NCI-H187 (cell line): ENCODE data around the gene CNTF.

Source experiments
- DNase-seq, 2 experiments: peaks; one replicate each; lab custom pipeline; 2025; lab: John Stamatoyannopoulos, UW

The CNTF gene

GRCh38 chr11:58641803-58642581 is 19.5 kb downstream of the CNTF start:
- no peak for DNase-seq

GRCh38 chr11:58645854-58646253 is 23.4 kb downstream of the CNTF start:
- no peak for DNase-seq

GRCh38 chr11:58647141-58647699 is 24.8 kb downstream of the CNTF start:
- DNase-seq: no peak

- DNase-seq: no peak
Measured at GRCh38 chr11:58647866-58648265, 25.4 kb downstream of the CNTF start.

- no peak for DNase-seq
Measured at GRCh38 chr11:58649623-58650022, 27.2 kb downstream of the CNTF start.

- DNase-seq: no peak
Measured at GRCh38 chr11:58650496-58650895, 28.0 kb downstream of the CNTF start.

GRCh38 chr11:58652726-58653280 is 30.3 kb downstream of the CNTF start:
- no peak for DNase-seq

- peak in 1 of 2 experiments; percentile 15 for DNase-seq
Measured at GRCh38 chr11:58654079-58654907, 31.8 kb downstream of the CNTF start.

- DNase-seq: no peak
Measured at GRCh38 chr11:58654908-58655296, 32.4 kb downstream of the CNTF start.

- no peak for DNase-seq
Measured at GRCh38 chr11:58656348-58656747, 33.9 kb downstream of the CNTF start.

- no peak for DNase-seq
Measured at GRCh38 chr11:58658623-58659022, 36.2 kb downstream of the CNTF start.

- DNase-seq: no peak
Measured at GRCh38 chr11:58659404-58659803, 36.9 kb downstream of the CNTF start.

- DNase-seq: no peak
Measured at GRCh38 chr11:58659910-58660570, 37.6 kb downstream of the CNTF start.

- DNase-seq: no peak
Measured at GRCh38 chr11:58671983-58672633, 49.6 kb downstream of the CNTF start.

- no peak for DNase-seq
Measured at GRCh38 chr11:58674609-58675008, 52.1 kb downstream of the CNTF start.
